ENCODE data around the gene SLC52A3.
A peak's percentile ranks its signal among the peaks of the same experiment; 100 is the strongest.

The SLC52A3 gene

GRCh38 chr20:754904-755303 is 13.4 kb downstream of the SLC52A3 start:
- DNase-seq: no peak
- H4K12ac ChIP-seq (ENCODE audit: low read depth, low read length): no peak overlapping the region
- no CpG with 5 or more reads among the region's 3 CpGs for WGBS (ENCODE audit: extremely low coverage, insufficient coverage, insufficient read length)

GRCh38 chr20:753897-754635 is 14.2 kb downstream of the SLC52A3 start:
- Histone ChIP-seq H3K4me2 (ENCODE audit: low read length) (no peak overlapping the region), H3K9me3 (ENCODE audit: insufficient read depth, low read depth, low read length) (no peaks in the 10 kb centered on the region), H2BK12ac (ENCODE audit: low read length) (peak overlapping the region; percentile 9), H3K27ac (ENCODE audit: low read depth, low read length) (no peak overlapping the region), H3K14ac (ENCODE audit: low read length) (no peak overlapping the region), H3K79me1 (ENCODE audit: low read length) (no peaks in the 10 kb centered on the region), H3K4me1 (ENCODE audit: control insufficient read depth in 1 of 2, insufficient read depth in 2 of 2, low read length in 2 of 2) (peaks cover 3 to 4% of the 10 kb centered on the region in 2 experiments), H3K23ac (ENCODE audit: low read length) (no peak overlapping the region), H3K18ac (ENCODE audit: low read length) (no peak overlapping the region), H4K12ac (ENCODE audit: low read depth, low read length) (no peak overlapping the region), H2BK5ac (ENCODE audit: low read depth, low read length, poor library complexity) (no peak overlapping the region), H3K9ac (ENCODE audit: low read length) (peak overlapping the region; percentile 14), H2AK5ac (ENCODE audit: low read length) (no peak overlapping the region), H3K4ac (ENCODE audit: low read depth, low read length) (no peak overlapping the region), H4K91ac (ENCODE audit: low read depth, low read length) (no peak overlapping the region), H3K79me2 (ENCODE audit: control insufficient read depth, insufficient read depth, low read length, poor library complexity) (no peaks in the 10 kb centered on the region), H2BK120ac (ENCODE audit: insufficient read depth, low read length, poor library complexity) (no peak overlapping the region), H4K8ac (ENCODE audit: low read depth, low read length) (no peak overlapping the region), H3K4me3 (ENCODE audit: low read depth, low read length) (no peak overlapping the region), H3K27me3 (ENCODE audit: insufficient read depth, low read length) (no peaks in the 10 kb centered on the region), H3K36me3 (ENCODE audit: control insufficient read depth in 1 of 2, insufficient read depth in 2 of 2, low read length in 2 of 2) (no peaks in the 10 kb centered on the region), H2AFZ (ENCODE audit: insufficient read depth, low read length, poor library complexity) (no peak overlapping the region)
- WGBS (ENCODE audit: extremely low coverage, insufficient coverage, insufficient read length): no CpG with 5 or more reads among the region's 10 CpGs
- DNase-seq: no peak

More at GRCh38 chr20:754904-755303, 13.4 kb downstream of the SLC52A3 start:
- no peak overlapping the region for H2AFZ ChIP-seq (ENCODE audit: insufficient read depth, low read length, poor library complexity)
- no peak overlapping the region for H4K8ac ChIP-seq (ENCODE audit: low read depth, low read length)
- no peaks in the 10 kb centered on the region for H3K79me2 ChIP-seq (ENCODE audit: control insufficient read depth, insufficient read depth, low read length, poor library complexity)
- H3K14ac ChIP-seq (ENCODE audit: low read length): no peak overlapping the region
- H2BK5ac ChIP-seq (ENCODE audit: low read depth, low read length, poor library complexity): no peak overlapping the region
- H3K23ac ChIP-seq (ENCODE audit: low read length): no peak overlapping the region
- H3K4ac ChIP-seq (ENCODE audit: low read depth, low read length): no peak overlapping the region
- no peaks in the 10 kb centered on the region for H3K27me3 ChIP-seq (ENCODE audit: insufficient read depth, low read length)
- H3K9me3 ChIP-seq (ENCODE audit: insufficient read depth, low read depth, low read length): no peaks in the 10 kb centered on the region
- no peaks in the 10 kb centered on the region for H3K79me1 ChIP-seq (ENCODE audit: low read length)
- H3K4me2 ChIP-seq (ENCODE audit: low read length): no peak overlapping the region
- peaks cover 3 to 4% of the 10 kb centered on the region in 2 experiments for H3K4me1 ChIP-seq (ENCODE audit: control insufficient read depth in 1 of 2, insufficient read depth in 2 of 2, low read length in 2 of 2)
- no peak overlapping the region for H2BK120ac ChIP-seq (ENCODE audit: insufficient read depth, low read length, poor library complexity)
- no peak overlapping the region for H3K9ac ChIP-seq (ENCODE audit: low read length)
- no peak overlapping the region for H2AK5ac ChIP-seq (ENCODE audit: low read length)
- H3K4me3 ChIP-seq (ENCODE audit: low read depth, low read length): no peak overlapping the region
- H2BK12ac ChIP-seq (ENCODE audit: low read length): no peak overlapping the region
- no peak overlapping the region for H3K27ac ChIP-seq (ENCODE audit: low read depth, low read length)
- no peak overlapping the region for H4K91ac ChIP-seq (ENCODE audit: low read depth, low read length)
- H3K18ac ChIP-seq (ENCODE audit: low read length): no peak overlapping the region
- no peaks in the 10 kb centered on the region for H3K36me3 ChIP-seq (ENCODE audit: control insufficient read depth in 1 of 2, insufficient read depth in 2 of 2, low read length in 2 of 2)

GRCh38 chr20:753136-753535 is 15.2 kb downstream of the SLC52A3 start:
- Histone ChIP-seq H3K4me2 (ENCODE audit: low read length) (no peak overlapping the region), H3K14ac (ENCODE audit: low read length) (no peak overlapping the region), H3K4me3 (ENCODE audit: low read depth, low read length) (no peak overlapping the region), H2BK12ac (ENCODE audit: low read length) (no peak overlapping the region), H3K27me3 (ENCODE audit: insufficient read depth, low read length) (no peaks in the 10 kb centered on the region), H3K9me3 (ENCODE audit: insufficient read depth, low read depth, low read length) (no peaks in the 10 kb centered on the region), H3K79me1 (ENCODE audit: low read length) (no peaks in the 10 kb centered on the region), H2BK5ac (ENCODE audit: low read depth, low read length, poor library complexity) (no peak overlapping the region), H3K79me2 (ENCODE audit: control insufficient read depth, insufficient read depth, low read length, poor library complexity) (no peaks in the 10 kb centered on the region), H3K27ac (ENCODE audit: low read depth, low read length) (no peak overlapping the region), H3K36me3 (ENCODE audit: control insufficient read depth in 1 of 2, insufficient read depth in 2 of 2, low read length in 2 of 2) (no peaks in the 10 kb centered on the region), H3K23ac (ENCODE audit: low read length) (no peak overlapping the region), H3K4me1 (ENCODE audit: control insufficient read depth in 1 of 2, insufficient read depth in 2 of 2, low read length in 2 of 2) (peaks cover 3 to 4% of the 10 kb centered on the region in 2 experiments), H4K8ac (ENCODE audit: low read depth, low read length) (no peak overlapping the region), H3K18ac (ENCODE audit: low read length) (no peak overlapping the region), H2AFZ (ENCODE audit: insufficient read depth, low read length, poor library complexity) (no peak overlapping the region), H3K4ac (ENCODE audit: low read depth, low read length) (no peak overlapping the region), H2BK120ac (ENCODE audit: insufficient read depth, low read length, poor library complexity) (no peak overlapping the region), H2AK5ac (ENCODE audit: low read length) (no peak overlapping the region), H3K9ac (ENCODE audit: low read length) (no peak overlapping the region), H4K91ac (ENCODE audit: low read depth, low read length) (no peak overlapping the region), H4K12ac (ENCODE audit: low read depth, low read length) (no peak overlapping the region)
- DNase-seq: no peak
- no CpG with 5 or more reads among the region's 3 CpGs for whole genome bisulfite sequencing (ENCODE audit: extremely low coverage, insufficient coverage, insufficient read length)

GRCh38 chr20:752291-752690 is 16.0 kb downstream of the SLC52A3 start:
- Histone ChIP-seq H2AK5ac (ENCODE audit: low read length) (no peak overlapping the region), H3K9ac (ENCODE audit: low read length) (no peak overlapping the region), H3K4me1 (ENCODE audit: control insufficient read depth in 1 of 2, insufficient read depth in 2 of 2, low read length in 2 of 2) (peaks cover 3 to 4% of the 10 kb centered on the region in 2 experiments), H4K91ac (ENCODE audit: low read depth, low read length) (no peak overlapping the region), H3K36me3 (ENCODE audit: control insufficient read depth in 1 of 2, insufficient read depth in 2 of 2, low read length in 2 of 2) (no peaks in the 10 kb centered on the region), H4K12ac (ENCODE audit: low read depth, low read length) (no peak overlapping the region), H2BK120ac (ENCODE audit: insufficient read depth, low read length, poor library complexity) (no peak overlapping the region), H3K79me1 (ENCODE audit: low read length) (no peaks in the 10 kb centered on the region), H2BK5ac (ENCODE audit: low read depth, low read length, poor library complexity) (no peak overlapping the region), H2BK12ac (ENCODE audit: low read length) (no peak overlapping the region), H3K4me3 (ENCODE audit: low read depth, low read length) (no peak overlapping the region), H3K18ac (ENCODE audit: low read length) (no peak overlapping the region), H3K27ac (ENCODE audit: low read depth, low read length) (no peak overlapping the region), H3K4me2 (ENCODE audit: low read length) (no peak overlapping the region), H3K14ac (ENCODE audit: low read length) (no peak overlapping the region), H3K9me3 (ENCODE audit: insufficient read depth, low read depth, low read length) (no peaks in the 10 kb centered on the region), H3K4ac (ENCODE audit: low read depth, low read length) (no peak overlapping the region), H3K27me3 (ENCODE audit: insufficient read depth, low read length) (no peaks in the 10 kb centered on the region), H3K23ac (ENCODE audit: low read length) (no peak overlapping the region), H2AFZ (ENCODE audit: insufficient read depth, low read length, poor library complexity) (no peak overlapping the region), H4K8ac (ENCODE audit: low read depth, low read length) (no peak overlapping the region), H3K79me2 (ENCODE audit: control insufficient read depth, insufficient read depth, low read length, poor library complexity) (no peaks in the 10 kb centered on the region)
- no CpG with 5 or more reads among the region's 5 CpGs for WGBS (ENCODE audit: extremely low coverage, insufficient coverage, insufficient read length)
- DNase-seq: no peak
